A673 (cell line): ENCODE measurements around the gene CLCN7.

Experiments used
- CTCF ChIP-seq: fragments of 300-800, 200-600 bp; sonication (generic); conservative IDR thresholded peaks from 2 replicates; pipeline ENCODE4 v1.5.1; 2017; ENCODE audit warnings: low read depth, mild to moderate bottlenecking, antibody characterized with exemption, low read length, moderate library complexity, mixed read lengths
- EZH2 ChIP-seq: fragments of 200-600 bp; sonication (generic); IDR thresholded peaks from 2 replicates; pipeline ENCODE4 v1.6.1; 2017; ENCODE audit warnings: borderline replicate concordance, low read depth, mild to moderate bottlenecking, mixed read lengths, antibody characterized with exemption, low read length; ENCODE audit not compliant: poor library complexity, severe bottlenecking

DNA sequence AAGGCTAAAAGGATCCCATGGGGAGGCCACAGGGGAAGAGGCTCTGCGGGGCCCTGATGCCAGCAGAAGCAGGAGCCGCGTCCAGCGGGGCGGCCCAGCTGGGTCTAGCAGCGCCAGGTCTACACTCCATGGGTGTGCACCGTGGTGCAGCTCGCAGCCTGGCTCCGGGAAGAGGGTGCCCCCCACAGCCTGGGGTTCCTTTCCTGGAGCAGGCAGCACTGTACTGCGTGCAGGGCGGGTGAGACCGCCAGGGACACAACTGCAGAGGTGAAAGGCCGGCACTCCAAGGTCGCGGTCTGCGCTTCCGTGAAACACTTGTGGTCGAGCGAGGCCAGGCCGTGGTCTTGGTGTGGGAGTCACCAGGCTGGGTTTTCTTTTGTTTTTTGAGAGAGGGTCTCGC lies 24.0 kb downstream of the CLCN7 start:
- TF ChIP-seq EZH2 (no peak), CTCF (no peak)
